Measurements from ENCODE around the gene F13B. TPM values are rescaled to one million over a fixed set of nuclear protein-coding genes. Genes with fewer than 3 reads are reported as not detected.
"Not testable (repeated sequence)": the region's sequence is repeated elsewhere in the genome, so short reads cannot be mapped to it uniquely, and the experiment has no call there.

Gene F13B
- total RNA-seq, 4 donors from 2014 or later: not detected

GRCh38 chr1:196997423-196997822 is 69.6 kb downstream of the F13B start:
- peaks cover 0 to 6% (median 0%) of the 10 kb centered on the region in 4 donors for H3K4me1 ChIP-seq
- no peak overlapping the region for H3K4me3 ChIP-seq
- TF ChIP-seq EP300 (IDR thresholded peaks at IDR 0.05) (no peak), CTCF (IDR thresholded peaks at IDR 0.05) (no peak), POLR2A (IDR thresholded peaks at IDR 0.05) (no peak)
- no peaks in the 10 kb centered on the region for H3K27me3 ChIP-seq
- H3K9me3 ChIP-seq: no peaks in the 10 kb centered on the region
- 53 to 67% methylated on average over 1 of the region's 1 CpG for WGBS, 2 donors
- H3K27ac ChIP-seq: no peak overlapping the region
- DNase-seq (ENCODE audit: low spot score in 2 of 2): no peak
- no peaks in the 10 kb centered on the region for H3K36me3 ChIP-seq

- Histone ChIP-seq H3K4me1 (peaks cover 0 to 6% (median 0%) of the 10 kb centered on the region in 4 donors), H3K36me3 (no peaks in the 10 kb centered on the region), H3K9me3 (no peaks in the 10 kb centered on the region), H3K27ac (no peak overlapping the region), H3K4me3 (no peak overlapping the region), H3K27me3 (no peaks in the 10 kb centered on the region)
- no peak for DNase-seq (ENCODE audit: low spot score in 2 of 2)
- WGBS, 2 donors: 68 to 77% methylated on average over 2 of the region's 2 CpGs
- TF ChIP-seq CTCF (IDR thresholded peaks at IDR 0.05) (no peak), EP300 (IDR thresholded peaks at IDR 0.05) (no peak), POLR2A (IDR thresholded peaks at IDR 0.05) (no peak)
Measured at GRCh38 chr1:196993916-196994315, 73.1 kb downstream of the F13B start.

- H3K36me3 ChIP-seq; H3K9me3 ChIP-seq; H3K4me1 ChIP-seq; H3K27me3 ChIP-seq; H3K27ac ChIP-seq; DNase-seq (ENCODE audit: low spot score in 2 of 2); H3K4me3 ChIP-seq: not testable (repeated sequence)
- WGBS, 2 donors: 67% methylated on average over 11 of the region's 11 CpGs
Measured at GRCh38 chr1:196991919-196992651, 75.0 kb downstream of the F13B start.

Other genes starting within 250 kb of the F13B start
- gene CFHR1, start 247.5 kb downstream of the F13B start, total RNA-seq: 1 to 10 TPM in 1 of 4 donors, not detected in 3; 5.7 TPM
- gene CFHR4, start 179.2 kb downstream of the F13B start, total RNA-seq: 1 to 10 TPM in 1 of 4 donors, not detected in 3; 1.8 TPM
- gene CFHR2, start 123.5 kb downstream of the F13B start, total RNA-seq: not detected
- gene CFHR5, start 89.7 kb downstream of the F13B start, total RNA-seq: not detected
- gene ASPM, start 79.4 kb upstream of the F13B start, total RNA-seq: under 1 TPM in 3 of 4 donors, not detected in 1; 0.22 to 0.60 (median 0.59) TPM
- 10 to 100 TPM in 3 of 4 donors, 1 to 10 TPM in 1; 9.3 to 18.1 (median 13.3) TPM for gene ZBTB41, start 134.0 kb upstream of the F13B start, total RNA-seq
- 1 to 10 TPM in 3 of 4 donors, under 1 TPM in 1; 0.60 to 4.0 (median 1.7) TPM for gene CRB1, start 201.0 kb upstream of the F13B start, total RNA-seq

All from tibial nerve (tissue), 4 donors.